ENCODE measurements around the gene ATXN10.

DNA sequence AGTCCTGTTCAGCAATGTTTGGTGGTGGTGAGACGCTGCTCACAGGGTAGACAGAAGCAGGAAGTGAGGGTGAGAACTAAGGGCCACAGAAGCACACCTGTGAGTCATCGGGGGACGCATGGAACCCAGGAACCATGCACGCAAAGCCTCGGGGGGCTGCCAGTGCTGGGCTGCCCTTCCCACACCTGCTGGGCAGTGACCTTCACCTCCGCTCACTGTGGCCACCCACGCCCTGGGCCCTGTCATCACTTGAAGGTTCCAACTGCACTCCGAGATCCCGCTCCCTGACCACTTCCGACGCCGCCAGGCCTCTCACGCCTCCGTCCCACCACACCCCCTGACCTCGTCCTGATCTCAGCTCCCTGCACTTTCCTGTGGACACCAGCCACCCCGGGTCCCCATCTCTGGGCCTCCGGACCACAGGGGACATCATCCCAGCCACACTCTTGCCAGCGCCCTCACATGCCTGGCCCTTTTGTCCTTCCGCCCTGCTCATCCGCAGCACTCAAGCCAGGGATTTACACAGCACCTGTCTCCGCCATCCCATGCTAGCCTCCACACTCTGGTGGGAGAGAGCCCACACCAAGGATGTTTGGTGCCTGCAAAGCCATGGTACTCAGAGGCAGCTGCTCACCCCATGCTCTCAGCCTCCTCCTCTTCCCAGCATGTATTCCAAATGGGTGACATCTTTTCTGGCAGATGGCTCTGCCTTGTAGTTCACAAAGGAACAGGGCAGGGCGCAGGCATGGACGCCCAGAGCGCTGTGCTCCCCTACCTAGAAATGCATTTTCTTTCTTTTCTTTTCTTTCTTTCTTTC lies 23.1 kb upstream of the ATXN10 start:
- TF ChIP-seq CTCF (IDR thresholded peaks at IDR 0.05; ENCODE audit: low read depth, low read length), result no peak
- no peak for TF ChIP-seq EZH2phosphoT487 (IDR thresholded peaks at IDR 0.05; ENCODE audit: low read depth)

Measured in OCI-LY3 (cell line).